GM13976 (cell line): ENCODE data around the gene MICALL1.

Experiments used
- DNase-seq: peaks from one replicate; pipeline ENCODE4 v3.0.0; 2012; ENCODE audit warnings: low spot score
- CTCF ChIP-seq: IDR thresholded peaks from 2 replicates; pipeline ENCODE4 v1.5.1; 2012; ENCODE audit warnings: borderline replicate concordance, mild to moderate bottlenecking; ENCODE audit not compliant: insufficient read depth; ENCODE audit errors: extremely low read depth, missing control alignments, control extremely low read depth
- in situ Hi-C: fragments of 300-500 bp; cut with MboI; formaldehyde crosslinking; loops from one replicate; pipeline ENCODE4 v1.12.0; 2022; ENCODE audit warnings: low sequenced_read_pairs, mixed read lengths, inconsistent platforms; ENCODE audit not compliant: unreplicated experiment

MICALL1 gene

DNA sequence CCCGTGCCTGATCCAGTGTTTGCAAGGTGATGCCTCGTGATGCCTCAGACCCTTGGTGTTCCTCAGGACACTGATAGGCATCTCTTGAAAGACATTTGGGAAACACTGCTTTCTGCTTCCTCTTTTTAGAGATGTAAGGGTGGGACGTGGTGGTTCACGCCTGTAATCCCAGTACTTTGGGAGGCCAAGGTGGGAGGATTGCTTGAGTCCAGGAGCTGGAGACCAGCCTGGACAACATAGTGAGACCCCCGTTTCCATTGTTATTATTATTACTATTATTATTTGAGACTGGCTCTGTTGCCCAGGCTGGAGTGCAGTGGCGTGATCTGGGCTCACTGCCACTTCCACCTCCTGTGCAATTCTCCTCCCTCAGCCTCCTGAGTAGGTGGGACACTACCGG is 84.8 kb downstream of the MICALL1 start:
- TF ChIP-seq CTCF, result no peak
- in situ Hi-C loops, result no loop called here
- DNase-seq, result no peak

DNA sequence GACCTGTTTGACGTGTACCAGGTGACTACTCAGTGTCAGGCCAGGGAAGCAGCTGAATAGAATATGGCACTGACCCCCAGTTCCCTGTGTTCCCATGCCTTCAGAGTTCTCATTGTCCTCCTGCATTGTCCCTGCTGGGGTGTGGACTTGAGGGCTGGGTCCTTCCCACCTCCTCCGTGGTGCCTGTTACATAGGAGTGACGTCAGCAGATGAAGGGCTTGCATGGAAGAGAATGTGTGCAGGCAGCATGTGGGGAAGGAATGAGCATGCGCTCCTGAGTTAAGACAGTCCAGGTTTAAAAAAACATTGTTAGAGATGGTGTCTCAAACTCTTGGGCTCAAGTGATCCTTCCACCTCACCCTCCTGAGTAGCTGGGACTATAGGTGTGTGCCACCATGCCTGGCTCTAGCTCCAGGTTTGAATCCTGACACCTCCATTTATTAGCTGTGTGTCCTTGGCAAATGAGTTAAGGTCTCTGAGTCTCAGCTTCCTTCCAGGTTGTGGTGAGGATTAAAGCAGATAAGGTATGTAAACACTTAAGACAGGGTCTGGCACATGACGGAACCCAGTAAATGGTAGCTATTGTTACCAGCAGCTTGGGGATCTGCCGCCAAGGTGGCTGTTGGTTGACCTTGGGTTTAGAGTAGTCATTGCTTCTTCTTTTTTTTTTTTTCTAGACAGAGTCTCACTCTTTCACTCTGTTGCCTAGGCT is 85.8 kb downstream of the MICALL1 start:
- no peak for TF ChIP-seq CTCF
- DNase-seq, result no peak
- in situ Hi-C loops, result no loop called here
